CD14-positive monocyte (primary cell): Measurements from ENCODE around the gene SLC35F1. TPM values are rescaled to one million over a fixed set of nuclear protein-coding genes. Genes with fewer than 3 reads are reported as not detected.

Experiments used
- DNase-seq, 3 donors: peaks; one replicate each; pipeline ENCODE4 v3.0.0-alpha.2; 2011 to 2022
- H2AFZ ChIP-seq: 2 replicates; pipeline ENCODE4 v1.6.0; 2012; ENCODE audit warnings: mild to moderate bottlenecking, low read depth, low read length, inconsistent platforms; ENCODE audit not compliant: insufficient read depth, poor library complexity, severe bottlenecking
- H3K27ac ChIP-seq, 2 donors: 1 replicate in 1 of 2; 2 replicates in 1 of 2; pipeline ENCODE4 v1.5.1; 2012 to 2013; ENCODE audit warnings: low read length in 2 of 2, control low read depth in 1 of 2, inconsistent platforms in 1 of 2, low read depth in 1 of 2, mild to moderate bottlenecking in 1 of 2
- H3K27me3 ChIP-seq, 2 donors: one replicate each; pipeline versions ENCODE4 v1.6.0 to v1.6.1; 2011 to 2013; ENCODE audit warnings: low read length in 2 of 2; ENCODE audit not compliant: control insufficient read depth in 2 of 2, insufficient read depth in 2 of 2
- H3K36me3 ChIP-seq, 2 donors: replicated peaks in 1 of 2; 1 replicate in 1 of 2; 2 replicates in 1 of 2; pipeline versions ENCODE4 v1.5.1 to v1.6.1; 2012 to 2013; ENCODE audit warnings: low read length in 2 of 2, control low read depth in 1 of 2, inconsistent platforms in 1 of 2, mild to moderate bottlenecking in 1 of 2; ENCODE audit not compliant: insufficient read depth in 2 of 2, control insufficient read depth in 1 of 2
- H3K4me1 ChIP-seq, 2 donors: 1 replicate in 1 of 2; 2 replicates in 1 of 2; pipeline versions ENCODE4 v1.5.1 to v1.6.1; 2012 to 2013; ENCODE audit warnings: low read length in 2 of 2, control low read depth in 1 of 2, inconsistent platforms in 1 of 2, mild to moderate bottlenecking in 1 of 2, moderate library complexity in 1 of 2; ENCODE audit not compliant: insufficient read depth in 2 of 2, control insufficient read depth in 1 of 2
- H3K4me2 ChIP-seq: replicated peaks from 2 replicates; pipeline ENCODE3; 2012; ENCODE audit warnings: low read length, moderate library complexity, mild to moderate bottlenecking; ENCODE audit not compliant: poor library complexity, severe bottlenecking; ENCODE audit errors: extremely low read depth
- H3K4me3 ChIP-seq, 3 experiments: fragments of 200-600 bp in 1 of 3; sonication (generic) in 1 of 3; replicated peaks in 1 of 3; 1 replicate in 2 of 3; 2 replicates in 1 of 3; pipeline ENCODE4 v1.5.1; 2011 to 2013; ENCODE audit warnings: low read length in 3 of 3, mild to moderate bottlenecking in 3 of 3, control low read depth in 2 of 3, low read depth in 2 of 3, inconsistent platforms in 1 of 3, moderate library complexity in 1 of 3
- H3K79me2 ChIP-seq: 2 replicates; pipeline ENCODE4 v1.6.0; 2012; ENCODE audit warnings: mild to moderate bottlenecking, control low read depth, inconsistent platforms, low read length, moderate library complexity; ENCODE audit not compliant: insufficient read depth
- H3K9ac ChIP-seq: 2 replicates; pipeline ENCODE4 v1.6.0; 2017; ENCODE audit warnings: low read length, mild to moderate bottlenecking; ENCODE audit not compliant: insufficient read depth, poor library complexity, severe bottlenecking
- H3K9me3 ChIP-seq, 2 donors: replicated peaks in 1 of 2; 1 replicate in 1 of 2; 2 replicates in 1 of 2; pipeline versions ENCODE4 v1.5.1 to v1.6.1; 2012 to 2013; ENCODE audit warnings: low read length in 2 of 2, control low read depth in 1 of 2; ENCODE audit not compliant: control insufficient read depth in 1 of 2, insufficient read depth in 1 of 2
- H4K20me1 ChIP-seq: 2 replicates; pipeline ENCODE4 v1.6.0; 2012; ENCODE audit warnings: mild to moderate bottlenecking, low read length, control low read depth, moderate library complexity; ENCODE audit not compliant: insufficient read depth
- H3K27ac Mint-ChIP-seq, 7 donors: one replicate each; pipeline ENCODE4 v1.8.0; 2020; ENCODE audit warnings: mild to moderate bottlenecking in 7 of 7, mixed read lengths in 7 of 7, moderate library complexity in 6 of 7, inconsistent platforms in 2 of 7
- H3K27me3 Mint-ChIP-seq, 3 donors: one replicate each; pipeline ENCODE4 v1.8.0; 2021 to 2022; ENCODE audit warnings: low read depth in 3 of 3, mild to moderate bottlenecking in 3 of 3, mixed read lengths in 3 of 3, moderate library complexity in 3 of 3, inconsistent platforms in 1 of 3
- H3K36me3 Mint-ChIP-seq, 2 donors: one replicate each; pipeline ENCODE4 v1.8.0; 2020; ENCODE audit warnings: mixed read lengths in 2 of 2, inconsistent platforms in 1 of 2, mild to moderate bottlenecking in 1 of 2
- H3K4me1 Mint-ChIP-seq: one replicate; pipeline ENCODE4 v1.8.0; 2020; ENCODE audit warnings: mild to moderate bottlenecking, mixed read lengths
- H3K4me3 Mint-ChIP-seq, 2 donors: one replicate each; pipeline ENCODE4 v1.8.0; 2020; ENCODE audit warnings: mild to moderate bottlenecking in 2 of 2, mixed read lengths in 2 of 2, moderate library complexity in 1 of 2
- H3K9me3 Mint-ChIP-seq, 7 donors: one replicate each; pipeline ENCODE4 v1.8.0; 2020 to 2022; ENCODE audit warnings: mixed read lengths in 7 of 7, mild to moderate bottlenecking in 6 of 7, moderate library complexity in 6 of 7, inconsistent platforms in 2 of 7
- CTCF ChIP-seq: fragments of 200-600 bp; IDR thresholded peaks from one replicate; pipeline ENCODE4 v1.8.0; 2022; ENCODE audit warnings: antibody characterized with exemption, mild to moderate bottlenecking
- WGBS: methylation state at CpG from one replicate; pipeline ENCODE4 v1.1.5; 2013; ENCODE audit warnings: missing lambda C conversion rate; ENCODE audit not compliant: insufficient coverage; 5-methylcytosine and 5-hydroxymethylcytosine counted together
- intact Hi-C, 2 donors: fragments of 100-400 bp; cut with micrococcal nuclease; formaldehyde crosslinking; loops; one replicate each; pipeline versions ENCODE4 v1.15.0 to v1.15.1; 2023
- polyA plus RNA-seq, 3 donors: library from polyadenylated mRNA; depleted of rRNA in 1 of 3; unstranded in 2 of 3; stranded (reverse) in 1 of 3; fragments of 300-500 nt in 2 of 3; fragments of >200 nt in 1 of 3; fragmentation: Illumina TruSeq in 2 of 3; gene quantifications; 1 replicate in 2 of 3; 2 replicates in 1 of 3; pipeline ENCODE4 v1.2.3, GENCODE V29; 2012 to 2021

The SLC35F1 gene
- polyA plus RNA-seq, 3 donors: not detected

DNA sequence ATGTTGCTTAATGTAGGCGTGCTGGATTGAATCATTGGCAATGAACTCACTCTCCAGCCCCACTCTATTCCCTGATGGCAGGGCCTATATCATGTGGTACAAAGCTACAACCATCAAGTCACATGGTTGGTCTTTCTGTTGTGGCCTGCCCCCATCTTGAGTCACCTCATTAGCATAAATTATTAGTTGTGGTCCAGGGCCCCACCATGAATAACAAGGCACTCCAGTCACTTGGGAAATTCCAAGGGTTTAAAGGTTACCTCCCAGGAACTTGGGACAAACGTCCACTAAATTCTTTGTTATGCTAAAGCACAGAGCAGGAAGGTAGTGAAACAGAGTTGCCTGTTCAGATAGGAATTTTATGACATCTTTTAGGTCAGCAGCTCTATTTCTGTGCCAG, 193.7 kb downstream of the SLC35F1 start:
- intact Hi-C loops: no loop called here
- Mint-ChIP-seq H3K27ac (no peak overlapping the region), H3K27me3 (no peaks in the 10 kb centered on the region), H3K9me3 (peaks cover 0 to 10% (median 1%) of the 10 kb centered on the region in 7 donors), H3K4me3 (no peak overlapping the region), H3K36me3 (no peaks in the 10 kb centered on the region), H3K4me1 (no peaks in the 10 kb centered on the region)
- H4K20me1 ChIP-seq: no peaks in the 10 kb centered on the region
- peaks cover 2 to 16% of the 10 kb centered on the region in 2 donors for H3K9me3 ChIP-seq
- no peaks in the 10 kb centered on the region for H3K4me1 ChIP-seq
- DNase-seq: no peak
- H3K79me2 ChIP-seq: no peaks in the 10 kb centered on the region
- no peak overlapping the region for H2AFZ ChIP-seq
- no peaks in the 10 kb centered on the region for H3K27me3 ChIP-seq
- TF ChIP-seq CTCF: no peak
- H3K9ac ChIP-seq: no peak overlapping the region
- no peak overlapping the region for H3K4me2 ChIP-seq
- 60% methylated on average over 1 of the region's 2 CpGs for WGBS
- no peak overlapping the region for H3K4me3 ChIP-seq
- H3K36me3 ChIP-seq: no peaks in the 10 kb centered on the region
- no peak overlapping the region for H3K27ac ChIP-seq

GRCh38 chr6:118101220-118101619, 194.2 kb downstream of the SLC35F1 start:
- TF ChIP-seq CTCF: no peak
- WGBS: no CpG with 5 or more reads among the region's 1 CpG
- H3K4me1 Mint-ChIP-seq: no peaks in the 10 kb centered on the region
- no peaks in the 10 kb centered on the region for H3K27me3 ChIP-seq
- no peak overlapping the region for H3K27ac Mint-ChIP-seq
- peaks cover 0 to 10% (median 1%) of the 10 kb centered on the region in 7 donors for H3K9me3 Mint-ChIP-seq
- no peaks in the 10 kb centered on the region for H3K36me3 ChIP-seq
- no peaks in the 10 kb centered on the region for H3K36me3 Mint-ChIP-seq
- H4K20me1 ChIP-seq: no peaks in the 10 kb centered on the region
- no peak overlapping the region for H3K4me2 ChIP-seq
- H3K4me1 ChIP-seq: no peaks in the 10 kb centered on the region
- H3K9ac ChIP-seq: no peak overlapping the region
- peaks cover 2 to 16% of the 10 kb centered on the region in 2 donors for H3K9me3 ChIP-seq
- H3K27ac ChIP-seq: no peak overlapping the region
- H3K4me3 ChIP-seq: no peak overlapping the region
- intact Hi-C loops: no loop called here
- no peak for DNase-seq
- H2AFZ ChIP-seq: no peak overlapping the region
- H3K79me2 ChIP-seq: no peaks in the 10 kb centered on the region
- no peak overlapping the region for H3K4me3 Mint-ChIP-seq
- H3K27me3 Mint-ChIP-seq: no peaks in the 10 kb centered on the region
